ENCODE data around the gene TRIM63.
A peak's percentile ranks its signal among the peaks of the same experiment; 100 is the strongest.
"Not testable (repeated sequence)": the region's sequence is repeated elsewhere in the genome, so short reads cannot be mapped to it uniquely, and the experiment has no call there.

The TRIM63 gene

GRCh38 chr1:26067432-26067911 is at the start of gene TRIM63:
TSS of gene TRIM63 (minus strand) at chr1:26067630. CDS start at chr1:26067494, 136 bp downstream.
- DNase-seq, result no peak

GRCh38 chr1:26114165-26114927 is 46.9 kb upstream of the TRIM63 start:
- DNase-seq, result no peak

GRCh38 chr1:26112407-26112775 is 45.0 kb upstream of the TRIM63 start:
- DNase-seq, result no peak

- DNase-seq, result peak; percentile 94
Measured at GRCh38 chr1:26111530-26112406, 44.3 kb upstream of the TRIM63 start, which contains the start of gene PDIK1L. TSS of gene PDIK1L (plus strand) at chr1:26111824. CDS start at chr1:26114309, 2,485 bp downstream.

- peak; percentile 76 for DNase-seq
Measured at GRCh38 chr1:26110731-26111529, 43.5 kb upstream of the TRIM63 start.

GRCh38 chr1:26109229-26110164 is 42.1 kb upstream of the TRIM63 start:
- no peak for DNase-seq

- DNase-seq, result not testable (repeated sequence)
Measured at GRCh38 chr1:26105226-26105548, 37.8 kb upstream of the TRIM63 start.

- DNase-seq, result no peak
Measured at GRCh38 chr1:26102526-26102925, 35.1 kb upstream of the TRIM63 start.

GRCh38 chr1:26102119-26102518 is 34.7 kb upstream of the TRIM63 start:
- no peak for DNase-seq

- not testable (repeated sequence) for DNase-seq
Measured at GRCh38 chr1:26100204-26100603, 32.8 kb upstream of the TRIM63 start.

GRCh38 chr1:26099780-26100179 is 32.4 kb upstream of the TRIM63 start:
- DNase-seq, result no peak

GRCh38 chr1:26098602-26099001 is 31.2 kb upstream of the TRIM63 start:
- no peak for DNase-seq

- no peak for DNase-seq
Measured at GRCh38 chr1:26097696-26098095, 30.3 kb upstream of the TRIM63 start.

- DNase-seq, result no peak
Measured at GRCh38 chr1:26096471-26096870, 29.0 kb upstream of the TRIM63 start.

- no peak for DNase-seq
Measured at GRCh38 chr1:26094677-26095383, 27.4 kb upstream of the TRIM63 start.

- DNase-seq, result no peak
Measured at GRCh38 chr1:26094076-26094669, 26.7 kb upstream of the TRIM63 start.

- not testable (repeated sequence) for DNase-seq
Measured at GRCh38 chr1:26093569-26093968, 26.1 kb upstream of the TRIM63 start.

GRCh38 chr1:26092422-26092821 is 25.0 kb upstream of the TRIM63 start:
- no peak for DNase-seq

- DNase-seq, result no peak
Measured at GRCh38 chr1:26090893-26091292, 23.5 kb upstream of the TRIM63 start.

GRCh38 chr1:26089125-26089524 is 21.7 kb upstream of the TRIM63 start:
- DNase-seq, result no peak

GRCh38 chr1:26084844-26085243 is 17.4 kb upstream of the TRIM63 start:
- DNase-seq, result no peak
